HCEC 1CT (cell line): ENCODE measurements around the gene HS3ST5.

Source experiments
- DNase-seq: peaks from one replicate; pipeline ENCODE4 v3.0.0-alpha.2; 2017

Gene HS3ST5, protein sequence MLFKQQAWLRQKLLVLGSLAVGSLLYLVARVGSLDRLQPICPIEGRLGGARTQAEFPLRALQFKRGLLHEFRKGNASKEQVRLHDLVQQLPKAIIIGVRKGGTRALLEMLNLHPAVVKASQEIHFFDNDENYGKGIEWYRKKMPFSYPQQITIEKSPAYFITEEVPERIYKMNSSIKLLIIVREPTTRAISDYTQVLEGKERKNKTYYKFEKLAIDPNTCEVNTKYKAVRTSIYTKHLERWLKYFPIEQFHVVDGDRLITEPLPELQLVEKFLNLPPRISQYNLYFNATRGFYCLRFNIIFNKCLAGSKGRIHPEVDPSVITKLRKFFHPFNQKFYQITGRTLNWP

DNA sequence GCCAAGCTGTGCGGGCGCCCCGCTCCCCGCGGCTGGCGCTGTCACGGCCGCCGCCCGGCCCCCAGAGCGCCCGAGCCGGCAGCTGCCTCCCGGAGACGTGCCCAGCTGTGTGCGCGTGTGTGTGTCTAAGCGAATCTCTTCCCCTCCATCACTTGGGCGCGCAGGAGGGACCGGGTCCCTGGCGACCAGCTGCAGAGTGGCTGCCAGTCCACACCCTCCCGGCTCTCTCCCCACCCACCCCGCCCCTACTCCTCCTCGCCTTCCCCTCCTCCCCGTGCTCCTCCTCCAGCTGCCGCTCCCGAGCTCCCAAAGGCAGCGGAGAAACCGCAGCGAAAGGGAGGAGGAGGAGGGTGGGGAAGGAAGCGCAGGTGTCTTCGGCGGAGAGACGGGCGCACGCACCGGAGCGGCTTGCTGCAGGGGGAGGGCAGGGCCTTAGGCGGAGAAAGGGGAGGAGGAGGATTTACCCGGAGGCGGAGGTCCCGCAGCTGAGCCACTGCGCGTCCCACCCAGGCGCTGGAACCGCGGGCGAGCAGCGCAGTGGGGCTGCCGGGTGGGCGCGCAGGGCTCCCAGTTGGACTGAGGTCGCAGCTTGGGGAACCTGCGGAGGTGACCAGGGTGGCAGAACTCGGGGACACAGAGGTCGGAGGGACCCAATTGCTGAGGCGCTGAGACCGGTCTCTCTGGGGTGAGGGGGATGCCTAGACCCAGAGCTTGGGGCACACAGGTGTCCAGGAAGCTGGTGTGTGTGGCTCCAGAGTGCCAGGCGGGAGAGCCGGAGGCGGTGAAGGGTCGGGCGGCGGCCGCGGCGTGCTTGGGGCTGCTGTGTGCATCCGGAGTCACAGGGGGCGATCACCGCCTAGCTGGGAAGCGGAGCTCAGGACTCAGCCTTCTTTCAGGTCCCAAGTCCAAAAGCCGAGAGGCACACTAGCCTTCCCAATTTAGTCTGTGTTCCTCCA, at the start of gene HS3ST5:
Gene HS3ST5, minus strand, starts transcription at position 198 of the 956 bp plus-strand sequence. CDS start 280,178 bp downstream, outside the sequence.
- DNase-seq, result no peak

DNA sequence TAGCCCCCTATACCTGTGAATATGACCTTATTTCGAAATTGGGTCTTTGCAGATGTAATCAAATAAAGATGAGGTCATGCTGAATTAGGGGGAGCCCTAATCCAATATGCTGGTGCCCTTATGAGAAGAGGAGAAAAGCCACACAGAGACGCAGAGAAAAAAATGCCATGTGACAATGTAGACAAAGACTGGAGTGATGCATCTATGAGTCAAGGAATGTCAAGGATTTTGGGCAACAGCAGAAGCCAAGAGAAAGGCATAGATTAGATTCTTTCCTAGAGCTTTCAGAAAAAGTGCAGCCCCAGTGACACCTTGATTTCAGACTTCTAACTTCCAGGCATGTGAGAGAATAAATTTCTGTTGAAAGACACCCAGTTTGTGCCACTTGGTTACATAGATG, 47.4 kb upstream of the HS3ST5 start:
- DNase-seq, result no peak

DNA sequence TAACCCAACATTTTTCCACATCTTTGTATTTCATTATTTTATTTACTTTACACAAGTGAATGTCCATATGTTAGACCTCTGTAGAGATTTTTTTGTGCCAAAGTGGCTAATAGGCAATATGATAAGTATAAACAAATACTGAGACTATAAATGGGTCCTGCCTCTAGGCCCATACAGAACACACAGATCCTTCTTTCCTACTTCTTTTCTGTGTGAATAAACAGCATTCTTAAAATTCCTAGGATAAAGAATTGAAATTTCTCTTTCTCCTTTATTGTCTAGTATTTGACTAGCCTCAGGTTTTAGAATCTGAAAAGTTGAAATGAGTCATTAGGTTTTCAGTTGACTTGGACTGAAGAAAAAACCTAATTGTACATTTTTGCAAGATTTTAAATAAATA, 46.3 kb upstream of the HS3ST5 start:
- DNase-seq, result no peak

DNA sequence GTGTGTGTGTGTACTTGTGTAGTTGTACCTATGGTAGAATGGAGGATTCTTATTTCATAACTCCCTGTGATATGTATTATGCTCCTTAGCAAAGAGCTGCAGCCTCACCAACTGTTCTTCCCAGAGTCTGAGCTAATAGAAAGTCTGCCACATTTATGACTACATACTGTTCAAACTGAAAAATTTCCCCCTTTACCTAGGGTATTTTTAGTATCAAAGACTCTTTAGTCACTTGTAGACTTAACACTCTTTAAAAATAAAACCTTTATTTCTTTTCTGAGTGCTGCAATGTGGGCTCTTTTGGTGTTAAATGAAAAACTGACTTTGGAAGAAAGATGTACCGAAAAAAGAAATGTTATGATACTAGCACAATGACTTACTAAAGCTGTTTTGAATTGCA, 39.6 kb upstream of the HS3ST5 start:
- no peak for DNase-seq

DNA sequence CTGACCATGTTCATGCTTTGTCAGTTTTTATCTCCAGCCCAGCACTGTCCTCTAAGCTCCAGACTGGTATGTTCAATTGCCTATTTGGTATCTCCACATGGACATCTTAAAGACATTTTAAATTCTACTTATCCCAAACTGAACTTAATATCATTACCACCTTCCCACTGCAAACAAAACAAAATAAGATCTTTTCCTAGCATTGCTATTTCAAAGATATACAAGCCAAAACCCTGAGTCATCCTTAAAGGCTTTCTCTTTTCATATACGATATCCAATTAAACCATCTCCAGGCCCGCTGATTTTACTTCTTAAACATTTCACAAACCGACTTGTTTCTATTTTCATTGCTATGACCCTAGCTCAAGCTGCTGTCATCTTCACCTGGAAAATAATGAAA, 35.1 kb upstream of the HS3ST5 start:
- no peak for DNase-seq

DNA sequence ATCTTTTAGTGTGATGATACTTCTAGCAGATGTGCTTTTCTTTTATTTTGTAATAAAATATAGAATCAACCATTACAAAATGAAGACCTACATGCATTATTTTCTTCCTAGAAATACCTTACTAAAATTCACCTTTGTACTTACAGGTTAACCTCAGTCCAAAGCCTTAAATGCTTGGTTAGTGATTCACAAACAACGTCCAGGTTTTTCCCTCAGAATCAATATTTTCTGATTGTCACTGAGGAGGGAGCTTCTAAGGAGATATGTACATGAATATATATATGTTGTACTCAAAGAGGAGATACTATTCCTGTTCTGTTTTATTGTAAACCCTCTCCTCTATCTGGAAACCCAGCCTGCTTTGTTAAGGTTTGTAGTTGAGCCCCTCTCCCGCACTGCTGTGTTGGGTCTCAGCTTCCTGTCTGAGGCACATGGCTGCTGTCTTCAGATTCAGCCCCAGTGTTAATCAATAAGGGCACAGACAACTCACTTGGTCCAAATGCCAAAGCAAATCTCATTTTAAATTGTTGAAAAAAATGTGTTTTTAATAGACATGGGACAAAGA, 33.9 kb upstream of the HS3ST5 start:
- DNase-seq, result no peak

DNA sequence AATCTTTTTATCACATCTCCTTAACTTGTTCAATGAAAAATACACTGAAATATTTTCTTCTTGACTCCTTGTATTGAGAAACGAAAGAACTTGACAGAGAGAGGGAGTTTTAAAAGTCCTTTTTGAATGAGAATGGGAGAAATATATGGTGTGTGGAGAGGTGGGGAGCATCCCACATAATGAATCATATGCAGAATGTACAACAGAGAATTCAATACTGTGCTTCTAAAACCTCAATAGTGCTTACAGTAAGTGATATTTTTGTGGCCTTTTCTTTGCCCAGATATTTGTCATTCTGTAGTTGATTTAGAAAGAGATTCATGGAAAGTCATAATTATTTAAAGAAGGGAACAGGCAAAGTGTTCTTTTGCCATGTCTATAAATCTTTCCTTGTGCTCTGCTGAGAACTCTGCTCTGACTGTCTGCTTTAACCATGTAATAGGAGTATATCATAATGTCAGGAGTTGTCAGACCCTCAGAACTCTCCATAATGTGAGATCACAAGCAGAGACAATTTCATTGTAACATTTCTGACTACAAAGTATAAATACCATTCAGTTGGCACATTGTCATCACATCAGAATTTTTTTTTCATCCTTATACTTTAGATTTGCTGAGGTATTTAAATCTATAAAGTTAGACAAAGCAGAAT, 32.8 kb upstream of the HS3ST5 start:
- no peak for DNase-seq

DNA sequence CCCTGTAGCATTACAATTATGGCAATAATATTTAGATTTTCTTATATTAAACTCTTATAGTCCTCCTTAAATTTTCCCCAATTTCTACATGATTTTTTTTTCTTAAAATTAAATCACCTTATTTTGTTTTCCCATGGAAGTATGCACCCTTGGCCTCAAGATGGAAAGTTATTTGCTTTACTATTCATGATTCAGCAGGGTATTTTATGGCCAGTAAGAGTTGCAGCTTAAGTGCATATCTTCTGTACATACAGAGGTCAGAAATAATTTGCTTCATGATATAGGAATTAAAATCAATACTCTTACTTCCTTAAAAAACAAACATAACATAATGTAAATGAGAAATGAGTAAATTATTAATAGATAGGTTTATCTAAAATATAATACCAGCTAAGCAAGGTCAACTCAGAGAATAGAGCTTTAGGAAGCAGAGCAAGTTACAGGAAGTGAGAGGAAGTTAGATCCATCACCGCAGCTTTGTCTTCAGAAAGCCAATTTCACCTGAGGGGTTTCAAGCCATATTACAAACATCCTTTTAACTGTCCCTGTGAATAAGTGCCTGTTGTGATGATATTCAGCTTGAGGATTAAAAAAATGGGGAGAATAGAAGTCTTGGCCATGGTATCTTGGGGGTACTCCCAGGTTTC, 24.6 kb upstream of the HS3ST5 start:
- DNase-seq, result no peak

DNA sequence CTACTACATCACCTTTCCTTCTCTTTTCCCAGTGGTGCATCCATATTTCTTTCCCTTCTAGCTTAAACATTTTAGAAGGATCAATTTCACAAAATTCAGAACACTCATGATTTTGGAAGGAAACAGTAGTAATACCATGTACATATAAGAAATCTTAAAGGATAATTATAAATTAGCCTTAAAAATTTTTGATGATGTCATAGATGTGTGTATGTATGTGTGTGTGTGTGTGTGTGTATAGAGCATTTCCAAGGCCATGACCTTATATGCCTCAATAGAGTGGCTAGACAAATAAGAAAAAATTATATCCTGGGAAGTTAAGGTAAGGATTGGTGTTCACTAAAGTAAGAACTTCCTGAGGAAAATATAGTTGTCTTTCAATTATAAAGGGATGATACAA, 24.1 kb upstream of the HS3ST5 start:
- DNase-seq, result no peak

DNA sequence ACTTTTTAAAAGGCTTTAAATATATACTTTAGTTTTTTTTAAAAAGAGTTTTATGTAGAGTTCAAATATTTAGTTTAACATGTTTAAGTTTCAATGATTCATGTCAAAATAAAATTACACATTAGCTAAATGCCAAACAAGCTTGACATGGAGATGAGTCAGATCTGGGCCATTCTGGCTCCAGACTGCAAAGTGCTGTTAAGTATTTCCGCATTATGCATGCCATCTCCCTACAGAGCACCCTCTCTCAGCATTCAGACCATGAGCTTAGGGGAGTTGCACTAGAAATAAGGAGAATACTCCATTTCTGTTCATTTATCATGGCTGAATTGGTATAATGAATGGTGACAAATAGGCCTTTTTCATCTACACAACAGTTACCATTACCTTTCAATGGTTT, 21.5 kb upstream of the HS3ST5 start:
- DNase-seq, result no peak

DNA sequence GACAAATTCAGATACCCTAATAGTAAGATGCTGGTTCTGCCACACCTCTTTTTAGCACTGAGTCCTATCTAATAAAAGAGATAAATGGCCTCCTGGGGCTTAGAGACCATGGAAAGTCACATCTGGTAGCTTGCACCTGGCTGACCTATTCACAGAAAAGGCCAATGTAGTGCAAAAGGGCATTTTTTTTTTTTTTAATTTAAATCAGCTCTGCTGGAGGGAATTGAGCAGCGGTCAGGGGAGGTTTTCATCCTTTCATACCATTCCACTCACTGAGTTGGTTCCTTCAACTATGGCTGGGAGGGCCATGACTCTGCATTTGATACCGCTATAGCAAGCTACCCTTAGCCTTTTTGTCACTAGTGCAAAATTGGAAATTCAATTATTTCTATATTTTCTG, 20.1 kb upstream of the HS3ST5 start:
- no peak for DNase-seq

DNA sequence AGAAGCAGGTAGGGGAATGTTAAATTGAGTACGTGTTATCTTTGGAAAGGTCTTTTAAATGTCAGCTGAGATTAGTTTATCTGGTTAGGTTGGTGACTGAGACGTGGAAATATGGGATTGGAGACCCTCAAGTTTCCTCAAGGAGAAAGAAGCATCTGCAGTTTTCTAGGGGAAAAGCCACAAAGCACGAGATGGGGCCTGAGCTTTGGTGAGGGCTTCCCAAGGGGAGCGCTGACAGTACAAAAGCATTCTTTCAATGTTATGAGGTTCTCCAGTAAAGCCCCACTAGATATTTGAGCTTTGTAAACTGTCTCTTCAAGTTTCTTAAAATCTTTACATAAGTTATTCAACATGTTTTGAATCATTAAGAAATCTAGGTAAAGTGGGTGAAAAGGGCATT, 19.6 kb upstream of the HS3ST5 start:
- DNase-seq, result no peak

DNA sequence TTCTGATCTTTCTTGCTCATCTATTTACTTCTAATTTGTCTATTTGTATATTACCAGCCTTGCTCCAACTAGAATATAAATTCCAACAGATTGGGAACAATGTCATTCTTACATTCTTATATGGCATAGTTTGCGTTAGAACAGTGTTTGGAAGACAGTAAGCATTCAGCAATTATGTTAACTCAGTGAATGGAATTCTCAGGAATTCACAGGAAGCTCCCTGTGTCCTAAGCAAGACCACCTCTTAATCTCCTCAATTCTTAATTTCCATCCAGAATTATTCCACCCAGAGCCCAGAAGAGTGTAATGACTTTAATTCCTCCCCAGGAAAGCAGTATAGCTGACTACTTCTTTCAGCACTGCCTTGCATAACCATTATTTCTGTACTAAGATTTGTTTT, 18.2 kb upstream of the HS3ST5 start:
- no peak for DNase-seq

DNA sequence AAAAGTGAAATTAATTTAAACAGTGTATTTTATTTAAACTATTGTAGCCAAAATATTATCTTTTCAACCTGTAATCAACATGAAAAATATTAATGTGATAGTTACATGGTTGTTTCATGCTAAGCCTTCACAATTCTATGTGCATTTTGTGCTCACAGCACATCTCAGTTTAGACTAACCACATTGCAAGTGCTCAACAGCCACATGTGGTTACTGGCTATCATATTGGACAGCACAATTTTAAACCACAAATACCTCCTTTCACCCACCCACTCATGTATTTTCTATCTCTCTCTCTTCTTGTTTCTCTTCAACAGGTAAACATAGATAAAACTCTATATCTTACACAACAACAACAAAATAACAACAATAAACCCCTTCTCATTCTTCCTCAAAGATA, 12.5 kb upstream of the HS3ST5 start:
- DNase-seq, result no peak

DNA sequence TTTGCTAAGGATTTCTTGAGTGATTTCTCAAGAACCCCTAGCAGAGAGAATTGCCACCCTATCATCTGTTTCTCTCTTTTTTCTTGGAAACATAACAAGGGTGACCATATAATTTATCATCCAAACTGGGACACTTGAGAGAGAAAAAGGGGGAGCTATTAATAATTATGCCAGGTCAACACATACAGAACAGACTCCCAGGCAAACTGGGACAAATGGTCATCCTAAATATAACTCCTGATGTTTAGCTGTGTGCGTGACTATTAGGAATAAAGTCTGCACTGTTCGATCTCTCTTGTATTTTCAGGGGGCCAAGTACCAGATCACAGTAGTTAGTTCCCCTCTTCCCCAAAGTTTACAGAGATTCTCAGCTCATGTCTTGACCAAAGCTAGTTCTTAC, 11.7 kb upstream of the HS3ST5 start:
- no peak for DNase-seq

DNA sequence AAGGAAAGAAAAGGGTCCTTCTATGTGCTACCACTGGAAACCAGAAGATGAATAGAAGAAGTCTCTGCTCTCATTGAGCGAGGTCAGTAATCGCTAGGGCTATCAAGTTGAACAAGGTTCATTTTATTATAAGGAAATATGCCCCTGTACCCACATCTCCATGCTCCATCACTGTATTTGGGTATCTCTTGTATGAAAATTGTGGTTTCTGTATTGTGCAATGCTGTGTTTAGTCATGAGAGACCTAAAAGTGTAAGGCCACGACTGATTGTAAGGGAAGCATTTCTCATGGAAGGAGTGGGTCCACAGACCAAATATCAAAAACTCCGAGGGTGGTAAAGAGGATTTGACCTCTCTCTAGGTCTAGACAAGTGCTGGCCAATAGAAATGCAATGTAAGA, 3.6 kb upstream of the HS3ST5 start:
- no peak for DNase-seq

DNA sequence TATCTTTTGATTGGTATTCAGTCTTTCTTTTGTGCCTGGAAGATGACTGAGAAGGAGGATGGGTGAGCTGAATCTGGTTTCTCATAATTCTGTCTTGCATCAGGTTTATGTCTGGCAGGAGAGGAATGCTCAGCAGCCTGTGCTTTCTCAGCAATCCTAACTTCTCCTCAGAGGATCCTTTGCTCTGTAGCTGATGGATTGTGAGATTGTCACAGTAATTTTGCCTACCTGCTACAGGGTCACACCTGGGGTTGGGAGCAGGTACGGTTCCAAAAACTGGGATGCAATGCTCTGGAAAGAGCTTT, 2.1 kb upstream of the HS3ST5 start:
- DNase-seq, result no peak

DNA sequence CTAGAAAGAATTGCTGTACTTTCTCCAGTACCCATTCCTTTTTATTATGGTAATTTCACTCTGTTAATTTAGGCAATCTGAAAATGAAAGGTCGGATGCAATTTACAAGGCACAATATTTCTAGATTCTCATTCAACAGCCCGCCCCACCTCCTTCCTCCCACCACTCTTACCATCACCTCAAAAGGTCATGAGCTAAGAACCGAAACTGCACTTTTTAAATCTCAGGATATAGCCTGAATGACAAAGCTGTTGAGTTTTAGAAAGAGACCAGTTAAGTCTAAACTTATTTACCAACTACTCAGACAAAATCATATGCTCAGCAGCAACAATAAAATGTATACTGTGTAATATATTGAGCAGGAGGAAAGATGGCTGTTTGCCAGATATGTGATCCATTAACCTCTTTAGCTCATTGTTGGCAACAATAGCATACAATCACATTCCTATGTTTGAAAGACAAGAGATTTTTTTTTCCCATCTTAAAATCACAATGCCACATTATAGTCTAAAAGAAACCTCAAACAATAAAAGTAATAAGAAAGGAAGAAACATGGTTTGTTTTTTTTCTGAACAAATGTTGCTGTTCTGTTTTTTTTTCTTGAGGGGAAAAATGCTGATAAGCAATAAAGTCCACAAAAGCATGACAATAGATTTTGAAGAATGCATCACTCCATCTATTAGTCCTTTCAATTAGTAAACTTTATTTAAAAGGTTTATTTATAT, 1.6 kb upstream of the HS3ST5 start:
- no peak for DNase-seq

DNA sequence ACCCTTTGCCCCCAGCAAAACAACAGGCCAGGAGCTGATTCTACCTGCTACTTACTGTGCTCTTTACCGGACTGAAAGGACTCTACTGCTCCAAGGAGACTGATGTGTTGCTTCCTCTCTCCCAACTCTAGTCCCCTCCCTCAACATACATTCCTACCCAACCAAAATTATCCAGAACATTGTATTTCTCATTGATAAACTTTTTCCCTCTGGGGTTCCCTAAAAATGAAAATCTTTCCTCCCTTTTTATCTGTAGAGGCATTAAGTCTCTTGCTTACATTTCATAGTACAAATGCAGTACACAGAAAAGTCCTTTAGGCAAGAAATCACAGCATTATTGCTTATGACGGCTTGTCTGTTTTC, 940 bp upstream of the HS3ST5 start:
- no peak for DNase-seq

DNA sequence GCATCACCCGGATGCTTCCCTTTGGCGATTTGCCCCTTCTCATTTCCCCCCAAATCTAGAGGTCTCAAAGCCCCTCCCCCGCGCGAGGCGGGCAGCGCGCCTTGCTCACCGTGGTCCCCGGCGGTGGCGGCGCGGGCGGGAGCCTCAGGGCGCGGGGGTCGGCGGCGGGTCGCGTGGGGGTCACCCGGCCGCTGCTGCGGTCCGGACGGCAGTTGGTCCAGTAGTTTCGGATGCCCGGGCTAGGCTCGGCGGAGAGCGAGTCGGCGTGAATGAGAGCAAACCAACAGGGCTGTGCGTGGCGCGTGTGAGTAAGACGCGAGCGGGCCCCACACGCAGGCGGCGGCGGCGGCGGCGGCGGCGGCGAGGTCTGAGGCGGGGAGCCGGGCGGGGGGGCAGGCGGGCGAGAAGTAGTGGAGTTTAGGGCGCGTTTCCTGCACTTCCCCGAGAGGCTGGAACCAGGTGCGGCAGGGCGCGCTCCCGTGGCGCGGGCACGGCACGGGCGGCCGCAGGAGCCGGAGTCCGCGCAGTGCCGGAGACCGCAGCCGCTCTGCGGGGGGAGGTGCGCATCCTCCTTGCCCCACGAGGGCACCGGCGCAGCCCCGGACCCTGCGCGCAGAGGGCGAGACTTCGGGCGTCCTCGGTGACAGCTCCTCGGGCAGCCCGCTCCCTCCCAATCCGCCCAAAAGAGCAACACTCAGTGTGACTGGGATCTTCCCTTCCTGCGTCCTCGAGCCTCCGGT, 567 bp downstream of the HS3ST5 start:
- no peak for DNase-seq

DNA sequence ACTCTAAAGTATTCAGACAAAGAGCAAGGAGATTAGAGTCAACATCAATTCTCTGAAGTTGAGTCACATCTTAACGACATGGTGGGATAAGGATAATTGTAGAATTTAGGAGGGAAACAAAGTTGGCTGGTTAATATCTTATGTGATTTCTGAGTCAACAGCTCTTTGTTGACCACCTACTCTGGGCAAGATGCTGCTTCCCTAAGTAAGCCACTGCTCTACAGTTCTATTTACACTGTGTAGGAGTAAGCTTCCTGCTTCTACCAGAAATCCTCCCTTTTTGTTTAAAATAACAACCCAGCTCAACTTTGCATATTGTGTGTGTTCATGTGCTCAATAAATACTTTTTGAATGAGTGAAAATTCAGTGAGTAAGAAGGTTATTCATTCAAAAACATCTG, 3.1 kb downstream of the HS3ST5 start:
- DNase-seq, result no peak

DNA sequence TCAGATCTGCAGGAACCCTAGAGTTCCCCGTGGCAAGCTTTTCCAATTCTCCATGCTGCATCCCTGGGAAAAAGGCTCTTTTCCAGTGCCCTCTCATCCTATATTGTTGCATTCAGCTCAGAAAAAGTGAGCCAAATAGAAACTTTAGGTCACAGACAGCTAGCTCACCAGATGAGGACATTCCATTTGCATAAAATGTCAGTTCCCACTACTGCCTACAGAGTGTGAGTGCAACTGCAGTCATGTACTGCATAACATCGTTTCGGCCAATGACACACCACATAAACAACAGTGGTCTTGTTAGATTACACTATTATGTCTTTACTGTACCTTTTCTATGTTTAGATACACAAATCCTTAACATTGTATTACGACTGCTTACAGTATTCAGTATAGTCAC, 8.6 kb downstream of the HS3ST5 start:
- DNase-seq, result no peak
